Measurements from ENCODE around the gene LYST.

DNA sequence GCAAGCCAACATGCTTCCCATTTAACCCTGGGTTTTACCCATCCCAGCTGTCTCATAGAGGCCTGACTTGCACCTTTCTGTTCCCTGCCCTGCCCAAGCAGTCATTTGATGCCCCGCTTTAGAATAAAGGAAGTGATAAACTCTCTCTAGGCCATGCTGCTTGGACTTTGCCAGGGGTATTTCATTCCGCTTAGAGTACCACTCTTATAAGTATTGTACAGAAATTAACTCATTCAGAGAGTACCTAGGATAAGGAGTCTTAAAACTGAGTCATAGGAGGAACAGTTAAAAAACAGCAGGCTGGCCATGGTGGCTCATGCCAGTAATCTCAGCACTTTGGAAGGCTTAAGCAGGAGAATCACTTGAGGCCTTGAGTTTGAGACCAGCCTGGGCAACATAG lies 21.0 kb upstream of the LYST start:
- TF ChIP-seq, protein P1, sequence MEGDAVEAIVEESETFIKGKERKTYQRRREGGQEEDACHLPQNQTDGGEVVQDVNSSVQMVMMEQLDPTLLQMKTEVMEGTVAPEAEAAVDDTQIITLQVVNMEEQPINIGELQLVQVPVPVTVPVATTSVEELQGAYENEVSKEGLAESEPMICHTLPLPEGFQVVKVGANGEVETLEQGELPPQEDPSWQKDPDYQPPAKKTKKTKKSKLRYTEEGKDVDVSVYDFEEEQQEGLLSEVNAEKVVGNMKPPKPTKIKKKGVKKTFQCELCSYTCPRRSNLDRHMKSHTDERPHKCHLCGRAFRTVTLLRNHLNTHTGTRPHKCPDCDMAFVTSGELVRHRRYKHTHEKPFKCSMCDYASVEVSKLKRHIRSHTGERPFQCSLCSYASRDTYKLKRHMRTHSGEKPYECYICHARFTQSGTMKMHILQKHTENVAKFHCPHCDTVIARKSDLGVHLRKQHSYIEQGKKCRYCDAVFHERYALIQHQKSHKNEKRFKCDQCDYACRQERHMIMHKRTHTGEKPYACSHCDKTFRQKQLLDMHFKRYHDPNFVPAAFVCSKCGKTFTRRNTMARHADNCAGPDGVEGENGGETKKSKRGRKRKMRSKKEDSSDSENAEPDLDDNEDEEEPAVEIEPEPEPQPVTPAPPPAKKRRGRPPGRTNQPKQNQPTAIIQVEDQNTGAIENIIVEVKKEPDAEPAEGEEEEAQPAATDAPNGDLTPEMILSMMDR (conservative IDR thresholded peaks at IDR 0.05; ENCODE audit: low read depth, low read length), result no peak
- TF ChIP-seq POLR2A (IDR thresholded peaks at IDR 0.05; ENCODE audit: low read depth, low read length) (no peak), MAZ (IDR thresholded peaks at IDR 0.05; ENCODE audit: borderline replicate concordance, low read depth, low read length) (no peak)

Measured in IMR-90 (cell line).